HepG2 (cell line): ENCODE measurements around the gene CADPS2. TPM values are rescaled to one million over a fixed set of nuclear protein-coding genes. Genes with fewer than 3 reads are reported as not detected.

Experiments used
- ATAC-seq: fragments of 200-7000 bp; cut with Tn5 transposase; 3 replicates; pipeline ENCODE4 v1.9.1; 2020; ENCODE audit warnings: mild to moderate bottlenecking, moderate library complexity
- BruUV-seq: library from RNA; stranded (reverse); fragments of 400-500 nt; replicated peaks from 2 replicates; lab custom pipeline; 2021; lab: Mats Ljungman, UMichigan
- CTCF ChIA-PET: fragments of 300-600 bp; formaldehyde crosslinking; extraction: SDS; loops from one replicate; lab custom pipeline; 2021; ENCODE audit warnings: low total read pairs, inconsistent platforms, low intra/inter-chr PET ratio; lab: Yijun Ruan, JAX
- POLR2A ChIA-PET: fragments of 350-600 bp; sonication (Branson Sonifier 250); formaldehyde crosslinking; loops from one replicate; lab custom pipeline; 2020; ENCODE audit warnings: antibody characterized with exemption, inconsistent platforms; lab: Yijun Ruan, JAX
- DNase-seq: peaks from one replicate; pipeline ENCODE4 v3.0.0-alpha.2; 2015; ENCODE audit warnings: low spot score
- FAIRE-seq: peaks from 3 replicates; lab custom pipeline; 2011; peaks lifted over from hg19 to GRCh38; lab: Jason Lieb, UNC
- H2AFZ ChIP-seq: one replicate; pipeline ENCODE4 v1.6.1; 2011; ENCODE audit warnings: low read length, inconsistent platforms
- H3K27ac ChIP-seq: fragments of 300-600 bp; 3 replicates; pipeline ENCODE4 v1.8.0; 2011; ENCODE audit warnings: mixed run types, mild to moderate bottlenecking, mixed read lengths, low read length, inconsistent platforms; ENCODE audit not compliant: insufficient read depth; ENCODE audit errors: extremely low read length
- H3K27me3 ChIP-seq, 2 experiments: fragments of 200-600 bp in 1 of 2; 2 replicates in 1 of 2; 3 replicates in 1 of 2; pipeline versions ENCODE4 v1.6.0 to v1.8.0; 2011; ENCODE audit warnings: low read length in 2 of 2, mild to moderate bottlenecking in 2 of 2, moderate library complexity in 2 of 2, inconsistent platforms in 1 of 2; ENCODE audit not compliant: insufficient read depth in 2 of 2, control insufficient read depth in 1 of 2
- H3K36me3 ChIP-seq, 2 experiments: fragments of 200-600 bp in 1 of 2; replicated peaks in 1 of 2; 2 replicates in 1 of 2; 3 replicates in 1 of 2; pipeline versions ENCODE4 v1.5.1 to v1.8.0; 2011; ENCODE audit warnings: low read length in 2 of 2, inconsistent platforms in 1 of 2; ENCODE audit not compliant: insufficient read depth in 2 of 2, control insufficient read depth in 1 of 2
- H3K4me1 ChIP-seq: 2 replicates; pipeline ENCODE4 v1.5.1; 2012; ENCODE audit warnings: low read length, inconsistent platforms; ENCODE audit not compliant: insufficient read depth
- H3K4me2 ChIP-seq: 2 replicates; pipeline ENCODE4 v1.6.0; 2011; ENCODE audit warnings: low read depth, low read length, inconsistent platforms
- H3K4me3 ChIP-seq, 3 experiments: fragments of 200-600 bp in 1 of 3; sonication (generic), shearing (Covaris generic) in 1 of 3; replicated peaks in 1 of 3; 2 replicates each; pipeline ENCODE4 v1.5.1; 2011 to 2016; ENCODE audit warnings: low read length in 3 of 3, inconsistent platforms in 2 of 3, low read depth in 2 of 3, mild to moderate bottlenecking in 2 of 3, control low read depth in 1 of 3, mixed read lengths in 1 of 3; ENCODE audit not compliant: insufficient read depth in 1 of 3
- H3K79me2 ChIP-seq: one replicate; pipeline ENCODE4 v1.6.1; 2011; ENCODE audit warnings: low read length, inconsistent platforms; ENCODE audit not compliant: insufficient read depth
- H3K9ac ChIP-seq: 2 replicates; pipeline ENCODE4 v1.6.0; 2011; ENCODE audit warnings: mild to moderate bottlenecking, low read depth, low read length, inconsistent platforms; ENCODE audit not compliant: insufficient read depth
- H3K9me3 ChIP-seq: 2 replicates; pipeline ENCODE4 v1.5.1; 2012; ENCODE audit warnings: mild to moderate bottlenecking, low read length
- H4K20me1 ChIP-seq: 2 replicates; pipeline ENCODE4 v1.6.0; 2011; ENCODE audit warnings: inconsistent platforms, mild to moderate bottlenecking, low read length, moderate library complexity; ENCODE audit not compliant: insufficient read depth
- KAT8 ChIP-seq: IDR thresholded peaks from 2 replicates; pipeline ENCODE4 v1.6.1; 2016; ENCODE audit warnings: missing genetic modification reagents, missing compliant biosample characterization
- NBN ChIP-seq: fragments of 450-650 bp; conservative IDR thresholded peaks from 2 replicates; pipeline ENCODE4 v1.6.1; 2017
- TEF ChIP-seq: sonication (generic); formaldehyde crosslinking; IDR thresholded peaks from 2 replicates; pipeline ENCODE4 v1.5.0; 2020; ENCODE audit warnings: missing genetic modification reagents
- TP53 ChIP-seq: sonication (generic); formaldehyde crosslinking; conservative IDR thresholded peaks from 2 replicates; pipeline ENCODE4 v1.4.0; 2020; ENCODE audit warnings: missing genetic modification reagents
- ZBTB42 ChIP-seq: sonication (generic); formaldehyde crosslinking; IDR thresholded peaks from 2 replicates; pipeline ENCODE4 v1.5.0; 2020; ENCODE audit warnings: mild to moderate bottlenecking, missing genetic modification reagents
- ZFP36L1 ChIP-seq: sonication (generic); formaldehyde crosslinking; IDR thresholded peaks from 2 replicates; pipeline ENCODE4 v1.8.0; 2022; ENCODE audit warnings: mild to moderate bottlenecking, missing genetic modification reagents, moderate library complexity
- ZIK1 ChIP-seq: sonication (generic); formaldehyde crosslinking; IDR thresholded peaks from 2 replicates; pipeline ENCODE4 v1.5.0; 2020; ENCODE audit warnings: mild to moderate bottlenecking, low read depth, missing genetic modification reagents, borderline replicate concordance
- ZNF318 ChIP-seq: sonication (generic); formaldehyde crosslinking; IDR thresholded peaks from 2 replicates; pipeline ENCODE4 v1.4.0; 2020; ENCODE audit warnings: mild to moderate bottlenecking, missing genetic modification reagents
- ZNF672 ChIP-seq: sonication (generic); formaldehyde crosslinking; IDR thresholded peaks from 2 replicates; pipeline ENCODE4 v1.8.1; 2022; ENCODE audit warnings: missing genetic modification reagents
- WGBS: methylation state at CpG from one replicate; pipeline ENCODE4 v1.1.6; 2017; ENCODE audit warnings: low lambda C conversion rate; 5-methylcytosine and 5-hydroxymethylcytosine counted together
- in situ Hi-C: cut with HindIII; loops from 2 replicates; pipeline ENCODE4 v1.10.0; 2017; ENCODE audit warnings: low pct_unique_long_range_greater_than_20kb; ENCODE audit not compliant: extremely low pct_ligation_motif_present
- intact Hi-C: fragments of 100-400 bp; cut with micrococcal nuclease; formaldehyde crosslinking; loops from one replicate; pipeline ENCODE4 v1.10.0; 2022; ENCODE audit not compliant: unreplicated experiment
- polyA plus RNA-seq, 8 experiments: library from polyadenylated mRNA; depleted of rRNA in 3 of 8; stranded (reverse) in 7 of 8; unstranded in 1 of 8; fragments of >200 nt; fragmentation: Illumina TruSeq in 4 of 8; extraction: Trizol in 4 of 8; gene quantifications; 2 replicates each; pipeline versions ENCODE4 v1.2.1 to v1.2.3, GENCODE V29; 2011 to 2016; ENCODE audit warnings: low read depth in 4 of 8, missing spikeins in 1 of 8, mixed read lengths in 1 of 8; ENCODE audit not compliant: insufficient read depth in 1 of 8
- total RNA-seq, 5 experiments: library from RNA; depleted of rRNA; stranded (reverse); fragments of >200 nt; fragmentation: Illumina TruSeq; extraction: Trizol; gene quantifications; 2 replicates each; pipeline ENCODE4 v1.2.3, GENCODE V29; 2016; ENCODE audit warnings: low read depth in 1 of 5
- TF ChIP-seq, protein P1 (sequence below): sonication (generic); formaldehyde crosslinking; conservative IDR thresholded peaks from 2 replicates; pipeline ENCODE4 v1.4.0; 2020; ENCODE audit warnings: missing genetic modification reagents
- TF ChIP-seq, protein P2 (sequence below): sonication (generic); formaldehyde crosslinking; IDR thresholded peaks from 2 replicates; pipeline ENCODE4 v1.5.1; 2020; ENCODE audit warnings: missing genetic modification reagents, mild to moderate bottlenecking, borderline replicate concordance

The CADPS2 gene
- total and polyA plus RNA-seq, 2 of the 13 experiments (the other 11 are each of a cell fraction or from before 2014, with no cell fraction given): 17.6 to 43.8 TPM

- no peaks in the 10 kb centered on the region for H4K20me1 ChIP-seq
- WGBS: 96% methylated on average over 5 of the region's 5 CpGs
- no TSS peak for BruUV-seq
- DNase-seq: no peak
- CTCF ChIA-PET: no interaction called here
- no peaks in the 10 kb centered on the region for H3K79me2 ChIP-seq
- POLR2A ChIA-PET: no interaction called here
- H3K9me3 ChIP-seq: no peaks in the 10 kb centered on the region
- no peak overlapping the region for H3K9ac ChIP-seq
- in situ Hi-C loops: no loop called here
- H3K4me3 ChIP-seq: no peak overlapping the region
- H3K27me3 ChIP-seq: no peaks in the 10 kb centered on the region
- no peak overlapping the region for H3K4me2 ChIP-seq
- no peak for FAIRE-seq
- H3K36me3 ChIP-seq: peaks cover 0 to 6% of the 10 kb centered on the region in 2 experiments; a peak in 2 of 5 replicates
- H2AFZ ChIP-seq: no peak overlapping the region
- intact Hi-C loops: no loop called here
- ATAC-seq: no peak
- H3K27ac ChIP-seq: no peak overlapping the region
- H3K4me1 ChIP-seq: no peaks in the 10 kb centered on the region
- TF ChIP-seq ZBTB42 (no peak), ZNF672 (CRISPR knock-in tag) (no peak), TP53 (no peak), TEF (CRISPR knock-in tag) (no peak), KAT8 (CRISPR knock-in tag) (no peak), ZNF318 (CRISPR knock-in tag) (no peak), ZIK1 (CRISPR knock-in tag) (no peak), ZFP36L1 (CRISPR knock-in tag) (no peak), NBN (no peak)
- TF ChIP-seq, protein P1, sequence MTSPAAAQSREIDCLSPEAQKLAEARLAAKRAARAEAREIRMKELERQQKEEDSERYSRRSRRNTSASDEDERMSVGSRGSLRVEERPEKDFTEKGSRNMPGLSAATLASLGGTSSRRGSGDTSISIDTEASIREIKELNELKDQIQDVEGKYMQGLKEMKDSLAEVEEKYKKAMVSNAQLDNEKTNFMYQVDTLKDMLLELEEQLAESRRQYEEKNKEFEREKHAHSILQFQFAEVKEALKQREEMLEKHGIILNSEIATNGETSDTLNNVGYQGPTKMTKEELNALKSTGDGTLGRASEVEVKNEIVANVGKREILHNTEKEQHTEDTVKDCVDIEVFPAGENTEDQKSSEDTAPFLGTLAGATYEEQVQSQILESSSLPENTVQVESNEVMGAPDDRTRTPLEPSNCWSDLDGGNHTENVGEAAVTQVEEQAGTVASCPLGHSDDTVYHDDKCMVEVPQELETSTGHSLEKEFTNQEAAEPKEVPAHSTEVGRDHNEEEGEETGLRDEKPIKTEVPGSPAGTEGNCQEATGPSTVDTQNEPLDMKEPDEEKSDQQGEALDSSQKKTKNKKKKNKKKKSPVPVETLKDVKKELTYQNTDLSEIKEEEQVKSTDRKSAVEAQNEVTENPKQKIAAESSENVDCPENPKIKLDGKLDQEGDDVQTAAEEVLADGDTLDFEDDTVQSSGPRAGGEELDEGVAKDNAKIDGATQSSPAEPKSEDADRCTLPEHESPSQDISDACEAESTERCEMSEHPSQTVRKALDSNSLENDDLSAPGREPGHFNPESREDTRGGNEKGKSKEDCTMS: no peak
- TF ChIP-seq, protein P2, sequence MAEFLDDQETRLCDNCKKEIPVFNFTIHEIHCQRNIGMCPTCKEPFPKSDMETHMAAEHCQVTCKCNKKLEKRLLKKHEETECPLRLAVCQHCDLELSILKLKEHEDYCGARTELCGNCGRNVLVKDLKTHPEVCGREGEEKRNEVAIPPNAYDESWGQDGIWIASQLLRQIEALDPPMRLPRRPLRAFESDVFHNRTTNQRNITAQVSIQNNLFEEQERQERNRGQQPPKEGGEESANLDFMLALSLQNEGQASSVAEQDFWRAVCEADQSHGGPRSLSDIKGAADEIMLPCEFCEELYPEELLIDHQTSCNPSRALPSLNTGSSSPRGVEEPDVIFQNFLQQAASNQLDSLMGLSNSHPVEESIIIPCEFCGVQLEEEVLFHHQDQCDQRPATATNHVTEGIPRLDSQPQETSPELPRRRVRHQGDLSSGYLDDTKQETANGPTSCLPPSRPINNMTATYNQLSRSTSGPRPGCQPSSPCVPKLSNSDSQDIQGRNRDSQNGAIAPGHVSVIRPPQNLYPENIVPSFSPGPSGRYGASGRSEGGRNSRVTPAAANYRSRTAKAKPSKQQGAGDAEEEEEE (CRISPR knock-in tag): no peak
Observed at GRCh38 chr7:122448893-122449589, 437.2 kb downstream of the CADPS2 start.
